GM19025 (cell line): Measurements from ENCODE around the gene CPHXL.

ENCODE experiments used
- ATAC-seq: cut with Tn5 transposase; IDR thresholded peaks from one replicate; pipeline ENCODE4 v1.9.1; 2021; ENCODE audit warnings: mild to moderate bottlenecking, low read depth, moderate library complexity; ENCODE audit not compliant: unreplicated experiment

The CPHXL gene

GRCh38 chr16:75726390-75726789 lies at the start of gene CPHXL:
Gene CPHXL (minus strand): TSS chr16:75726490. CDS start chr16:75726442, 48 bp downstream.
- ATAC-seq, result no peak

- no peak for ATAC-seq
Observed at GRCh38 chr16:75774197-75774596, 47.9 kb upstream of the CPHXL start.

GRCh38 chr16:75770051-75770450 lies 43.8 kb upstream of the CPHXL start:
- no peak for ATAC-seq

GRCh38 chr16:75764154-75764768 lies 38.0 kb upstream of the CPHXL start:
- peak; percentile 81 for ATAC-seq

- ATAC-seq, result no peak
Observed at GRCh38 chr16:75763204-75763603, 36.9 kb upstream of the CPHXL start.

GRCh38 chr16:75762746-75763145 lies 36.5 kb upstream of the CPHXL start:
- ATAC-seq, result no peak

GRCh38 chr16:75761108-75761507 lies 34.8 kb upstream of the CPHXL start:
- ATAC-seq, result peak; percentile 38

GRCh38 chr16:75760018-75760519 lies 33.8 kb upstream of the CPHXL start:
- no peak for ATAC-seq

GRCh38 chr16:75758215-75758614 lies 31.9 kb upstream of the CPHXL start:
- no peak for ATAC-seq

- no peak for ATAC-seq
Observed at GRCh38 chr16:75754141-75754540, 27.9 kb upstream of the CPHXL start.

GRCh38 chr16:75750528-75750927 lies 24.2 kb upstream of the CPHXL start:
- ATAC-seq, result no peak

- no peak for ATAC-seq
Observed at GRCh38 chr16:75746359-75746758, 20.1 kb upstream of the CPHXL start.

- ATAC-seq, result no peak
Observed at GRCh38 chr16:75745823-75746222, 19.5 kb upstream of the CPHXL start.

GRCh38 chr16:75745242-75745641 lies 19.0 kb upstream of the CPHXL start:
- no peak for ATAC-seq

GRCh38 chr16:75742424-75743047 lies 16.2 kb upstream of the CPHXL start:
- no peak for ATAC-seq

GRCh38 chr16:75733305-75734211 lies 7.3 kb upstream of the CPHXL start:
- no peak for ATAC-seq

GRCh38 chr16:75732871-75733270 lies 6.6 kb upstream of the CPHXL start:
- ATAC-seq, result no peak

- ATAC-seq, result no peak
Observed at GRCh38 chr16:75727221-75727620, 931 bp upstream of the CPHXL start.

GRCh38 chr16:75718452-75718851 lies 7.8 kb downstream of the CPHXL start:
- ATAC-seq, result no peak

- no peak for ATAC-seq
Observed at GRCh38 chr16:75714661-75715060, 11.6 kb downstream of the CPHXL start.

- ATAC-seq, result no peak
Observed at GRCh38 chr16:75710344-75710743, 15.9 kb downstream of the CPHXL start.
